ENCODE results near the gene COX7B2. TPM values are rescaled to one million over a fixed set of nuclear protein-coding genes. Genes with fewer than 3 reads are reported as not detected.

Gene COX7B2
- total RNA-seq, 1 experiment from 2014 or later = not detected

- Histone ChIP-seq H3K9me3 (ENCODE audit: low read depth, low read length, poor library complexity, severe bottlenecking) (no peaks in the 10 kb centered on the region), H3K27me3 (replicated peaks; ENCODE audit: insufficient read depth, low read depth, low read length, poor library complexity) (peaks cover 35% of the 10 kb centered on the region), H3K27ac (ENCODE audit: low read depth, low read length, poor library complexity, severe bottlenecking) (no peak overlapping the region), H3K4me3 (ENCODE audit: low read depth, low read length, poor library complexity, severe bottlenecking) (no peak overlapping the region), H3K36me3 (ENCODE audit: insufficient read depth, low read length, poor library complexity, severe bottlenecking) (no peaks in the 10 kb centered on the region), H3K4me1 (ENCODE audit: insufficient read depth, low read length, poor library complexity, severe bottlenecking) (no peaks in the 10 kb centered on the region)
- no peak for DNase-seq (ENCODE audit: low spot score)
- ChIA-PET CTCF (no interaction called here), POLR2A (ENCODE audit: low non-redundant PET) (no interaction called here)
- intact Hi-C loops (cut with micrococcal nuclease; ENCODE audit: unreplicated experiment) = no loop called here
- TF ChIP-seq CTCF (conservative IDR thresholded peaks at IDR 0.05; ENCODE audit: low read depth, low read length) (no peak), EZH2 (IDR thresholded peaks at IDR 0.05; ENCODE audit: borderline replicate concordance, low read depth, low read length, poor library complexity, severe bottlenecking) (no peak)
- no TSS peak for BruUV-seq (replicated peaks)
Measured at GRCh38 chr4:46924789-46925529, 15.9 kb upstream of the COX7B2 start.

- no peak for TF ChIP-seq EZH2 (IDR thresholded peaks at IDR 0.05; ENCODE audit: borderline replicate concordance, low read depth, low read length, poor library complexity, severe bottlenecking)
- no peak for TF ChIP-seq CTCF (conservative IDR thresholded peaks at IDR 0.05; ENCODE audit: low read depth, low read length)
- no TSS peak for BruUV-seq (replicated peaks)
- DNase-seq (ENCODE audit: low spot score) = no peak
- ChIA-PET POLR2A (ENCODE audit: low non-redundant PET) (no interaction called here), CTCF (no interaction called here)
- intact Hi-C loops (cut with micrococcal nuclease; ENCODE audit: unreplicated experiment) = no loop called here
- H3K4me3 ChIP-seq (ENCODE audit: low read depth, low read length, poor library complexity, severe bottlenecking) = no peak overlapping the region
- H3K4me1 ChIP-seq (ENCODE audit: insufficient read depth, low read length, poor library complexity, severe bottlenecking) = no peaks in the 10 kb centered on the region
- H3K27me3 ChIP-seq (replicated peaks; ENCODE audit: insufficient read depth, low read depth, low read length, poor library complexity) = peaks cover 10% of the 10 kb centered on the region
- H3K9me3 ChIP-seq (ENCODE audit: low read depth, low read length, poor library complexity, severe bottlenecking) = no peaks in the 10 kb centered on the region
- no peaks in the 10 kb centered on the region for H3K36me3 ChIP-seq (ENCODE audit: insufficient read depth, low read length, poor library complexity, severe bottlenecking)
- H3K27ac ChIP-seq (ENCODE audit: low read depth, low read length, poor library complexity, severe bottlenecking) = no peak overlapping the region
Measured at GRCh38 chr4:46922205-46922604, 13.2 kb upstream of the COX7B2 start.

GRCh38 chr4:46908148-46908547 lies 897 bp downstream of the COX7B2 start:
- Histone ChIP-seq H3K9me3 (ENCODE audit: low read depth, low read length, poor library complexity, severe bottlenecking) (no peaks in the 10 kb centered on the region), H3K36me3 (ENCODE audit: insufficient read depth, low read length, poor library complexity, severe bottlenecking) (no peaks in the 10 kb centered on the region), H3K27me3 (replicated peaks; ENCODE audit: insufficient read depth, low read depth, low read length, poor library complexity) (no peaks in the 10 kb centered on the region), H3K4me3 (ENCODE audit: low read depth, low read length, poor library complexity, severe bottlenecking) (no peak overlapping the region), H3K4me1 (ENCODE audit: insufficient read depth, low read length, poor library complexity, severe bottlenecking) (no peaks in the 10 kb centered on the region), H3K27ac (ENCODE audit: low read depth, low read length, poor library complexity, severe bottlenecking) (no peak overlapping the region)
- DNase-seq (ENCODE audit: low spot score) = no peak
- BruUV-seq (replicated peaks) = no TSS peak
- CTCF ChIA-PET = no interaction called here
- intact Hi-C loops (cut with micrococcal nuclease; ENCODE audit: unreplicated experiment) = no loop called here
- POLR2A ChIA-PET (ENCODE audit: low non-redundant PET) = no interaction called here
- TF ChIP-seq EZH2 (IDR thresholded peaks at IDR 0.05; ENCODE audit: borderline replicate concordance, low read depth, low read length, poor library complexity, severe bottlenecking) (no peak), CTCF (conservative IDR thresholded peaks at IDR 0.05; ENCODE audit: low read depth, low read length) (no peak)

Data from A673 (cell line).